Thymus (tissue), 11 donors: ENCODE measurements around the gene NLRP13. TPM values are rescaled to one million over a fixed set of nuclear protein-coding genes. Genes with fewer than 3 reads are reported as not detected.
"Not testable (repeated sequence)": the region's sequence is repeated elsewhere in the genome, so short reads cannot be mapped to it uniquely, and the experiment has no call there.

Experiments used
- DNase-seq, 9 donors: peaks; one replicate each; pipeline ENCODE4 v3.0.0-alpha.2; 2013; ENCODE audit warnings: low spot score in 9 of 9, low read depth in 6 of 9, missing footprints in 1 of 9
- H3K27ac ChIP-seq, 2 donors: one replicate each; pipeline ENCODE4 v1.5.1; 2013; ENCODE audit warnings: control low read depth in 1 of 2, low read depth in 1 of 2, low read length in 1 of 2, mild to moderate bottlenecking in 1 of 2, moderate library complexity in 1 of 2
- H3K27me3 ChIP-seq, 2 donors: one replicate each; pipeline ENCODE4 v1.5.1; 2013; ENCODE audit warnings: low read length in 1 of 2; ENCODE audit not compliant: control insufficient read depth in 2 of 2, insufficient read depth in 1 of 2
- H3K36me3 ChIP-seq, 2 donors: one replicate each; pipeline ENCODE4 v1.5.1; 2013; ENCODE audit warnings: low read length in 1 of 2, mild to moderate bottlenecking in 1 of 2, moderate library complexity in 1 of 2; ENCODE audit not compliant: control insufficient read depth in 2 of 2, insufficient read depth in 2 of 2
- H3K4me1 ChIP-seq, 2 donors: one replicate each; pipeline ENCODE4 v1.5.1; 2013; ENCODE audit warnings: low read length in 2 of 2; ENCODE audit not compliant: control insufficient read depth in 2 of 2, insufficient read depth in 2 of 2
- H3K4me3 ChIP-seq, 2 donors: one replicate each; pipeline ENCODE4 v1.5.1; 2013; ENCODE audit warnings: low read length in 2 of 2, control low read depth in 1 of 2, mild to moderate bottlenecking in 1 of 2
- H3K9me3 ChIP-seq, 2 donors: one replicate each; pipeline ENCODE4 v1.5.1; 2013; ENCODE audit warnings: low read length in 1 of 2, mild to moderate bottlenecking in 1 of 2; ENCODE audit not compliant: control insufficient read depth in 2 of 2, insufficient read depth in 1 of 2
- WGBS: extraction: QIAGEN DNeasy Blood & Tissue Kit; methylation state at CpG from one replicate; pipeline ENCODE4 v1.1.7; 2013; 5-methylcytosine and 5-hydroxymethylcytosine counted together
- polyA plus RNA-seq: library from polyadenylated mRNA; stranded (reverse); fragments of 200-250 nt; gene quantifications from one replicate; pipeline ENCODE4 v1.2.3, GENCODE V29; 2013
- total RNA-seq: library from RNA; stranded (reverse); fragments of 120-200 nt; gene quantifications from one replicate; pipeline ENCODE4 v1.2.4, GENCODE V29; 2013
- donor health status: healthy.

Gene NLRP13
- total and polyA plus RNA-seq, 2 donors, result 0.02 TPM; not detected in 1

- Histone ChIP-seq H3K27ac (no peak within 1 kb of the TSS), H3K27me3 (no peaks in the 10 kb centered on the region), H3K4me3 (no peak within 1 kb of the TSS), H3K4me1 (no peaks in the 10 kb centered on the region), H3K9me3 (peaks cover 6 to 13% of the 10 kb centered on the region in 2 donors), H3K36me3 (no peaks in the 10 kb centered on the region)
- 85% methylated on average over 8 of the region's 8 CpGs for whole genome bisulfite sequencing
- no peak for DNase-seq
Measured at GRCh38 chr19:55947532-55947931, 15.4 kb upstream of the NLRP13 start, which contains the start of gene NLRP8. Gene NLRP8 (plus strand): TSS chr19:55947832.

GRCh38 chr19:55940306-55940705 lies 8.2 kb upstream of the NLRP13 start:
- DNase-seq, result no peak
- Histone ChIP-seq H3K4me3 (no peak overlapping the region), H3K27me3 (no peaks in the 10 kb centered on the region), H3K9me3 (peaks cover 5 to 8% of the 10 kb centered on the region in 2 donors), H3K36me3 (no peaks in the 10 kb centered on the region), H3K4me1 (no peaks in the 10 kb centered on the region), H3K27ac (no peak overlapping the region)
- WGBS, result 97% methylated on average over 11 of the region's 11 CpGs

GRCh38 chr19:55939206-55939605 lies 7.1 kb upstream of the NLRP13 start:
- no peaks in the 10 kb centered on the region for H3K36me3 ChIP-seq
- 77% methylated on average over 7 of the region's 7 CpGs for WGBS
- no peaks in the 10 kb centered on the region for H3K27me3 ChIP-seq
- no peaks in the 10 kb centered on the region for H3K4me1 ChIP-seq
- DNase-seq, result no peak
- no peak overlapping the region for H3K27ac ChIP-seq
- peaks cover 5 to 8% of the 10 kb centered on the region in 2 donors for H3K9me3 ChIP-seq
- no peak overlapping the region for H3K4me3 ChIP-seq

DNA sequence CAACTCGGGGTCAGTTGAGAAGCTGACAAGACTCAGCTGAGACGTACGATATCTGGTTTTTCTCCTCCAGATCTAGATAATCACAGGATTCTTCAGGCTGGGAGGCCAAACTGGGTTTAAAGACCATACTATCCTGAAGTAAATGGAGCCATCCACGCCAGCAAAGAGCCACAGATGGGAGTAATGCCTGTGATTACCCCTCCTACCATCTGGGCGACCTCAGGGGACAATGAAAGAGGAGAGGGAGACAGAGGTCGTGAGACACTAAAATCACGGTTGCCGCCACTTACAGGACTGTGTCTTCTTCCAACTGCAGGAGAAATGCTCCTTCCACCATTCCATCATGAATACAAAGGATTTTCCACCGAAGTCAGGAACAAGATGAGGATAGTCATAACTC lies 3.1 kb upstream of the NLRP13 start:
- Histone ChIP-seq H3K27me3 (no peaks in the 10 kb centered on the region), H3K9me3 (peaks cover 3 to 8% of the 10 kb centered on the region in 2 donors), H3K36me3 (no peaks in the 10 kb centered on the region), H3K4me1 (no peaks in the 10 kb centered on the region), H3K4me3 (no peak overlapping the region), H3K27ac (no peak overlapping the region)
- WGBS, result 84% methylated on average over 9 of the region's 9 CpGs
- no peak for DNase-seq

- H3K27ac ChIP-seq, result no peak overlapping the region
- H3K4me3 ChIP-seq, result no peak overlapping the region
- H3K4me1 ChIP-seq, result no peaks in the 10 kb centered on the region
- DNase-seq, result no peak
- 91% methylated on average over 14 of the region's 14 CpGs for WGBS
- H3K36me3 ChIP-seq, result no peaks in the 10 kb centered on the region
- H3K27me3 ChIP-seq, result no peaks in the 10 kb centered on the region
- peaks cover 0 to 4% of the 10 kb centered on the region in 2 donors for H3K9me3 ChIP-seq
Measured at GRCh38 chr19:55930996-55931515, 1.1 kb downstream of the NLRP13 start.

GRCh38 chr19:55929258-55929657 lies 2.9 kb downstream of the NLRP13 start:
- H3K4me3 ChIP-seq, H3K36me3 ChIP-seq, H3K27me3 ChIP-seq, DNase-seq, H3K27ac ChIP-seq, H3K4me1 ChIP-seq, H3K9me3 ChIP-seq: not testable (repeated sequence)
- WGBS, result 92% methylated on average over 5 of the region's 5 CpGs

GRCh38 chr19:55927991-55928390 lies 4.1 kb downstream of the NLRP13 start:
- 80% methylated on average over 8 of the region's 8 CpGs for WGBS
- no peak for DNase-seq
- Histone ChIP-seq H3K4me3 (no peak overlapping the region), H3K9me3 (peaks cover 4 to 6% of the 10 kb centered on the region in 2 donors), H3K36me3 (no peaks in the 10 kb centered on the region), H3K27me3 (no peaks in the 10 kb centered on the region), H3K27ac (no peak overlapping the region), H3K4me1 (no peaks in the 10 kb centered on the region)

DNA sequence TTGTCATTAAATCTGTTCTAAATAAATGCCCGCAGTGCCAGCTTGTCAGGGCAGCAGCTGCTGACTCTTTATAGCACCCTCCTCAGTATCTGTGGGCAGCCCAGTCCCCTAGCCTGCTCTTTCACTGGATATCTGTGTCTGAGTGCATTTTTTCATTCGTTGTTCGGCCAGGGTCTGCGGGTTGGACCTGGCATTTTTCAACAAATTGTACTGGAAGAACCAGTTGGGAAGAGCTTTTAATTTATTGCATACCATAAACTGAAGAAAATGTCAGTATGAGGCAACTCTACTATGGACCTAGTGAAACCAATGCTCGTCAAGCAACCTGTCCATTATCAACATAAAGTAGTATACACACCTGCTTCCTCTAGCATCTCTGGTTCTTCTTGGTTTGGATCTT lies 8.6 kb downstream of the NLRP13 start:
- H3K4me3 ChIP-seq, result no peak overlapping the region
- H3K4me1 ChIP-seq, result no peaks in the 10 kb centered on the region
- no peaks in the 10 kb centered on the region for H3K27me3 ChIP-seq
- no peaks in the 10 kb centered on the region for H3K36me3 ChIP-seq
- H3K9me3 ChIP-seq, result peaks cover 1 to 6% of the 10 kb centered on the region in 2 donors
- DNase-seq, result no peak
- 91% methylated on average over 5 of the region's 5 CpGs for WGBS
- no peak overlapping the region for H3K27ac ChIP-seq

DNA sequence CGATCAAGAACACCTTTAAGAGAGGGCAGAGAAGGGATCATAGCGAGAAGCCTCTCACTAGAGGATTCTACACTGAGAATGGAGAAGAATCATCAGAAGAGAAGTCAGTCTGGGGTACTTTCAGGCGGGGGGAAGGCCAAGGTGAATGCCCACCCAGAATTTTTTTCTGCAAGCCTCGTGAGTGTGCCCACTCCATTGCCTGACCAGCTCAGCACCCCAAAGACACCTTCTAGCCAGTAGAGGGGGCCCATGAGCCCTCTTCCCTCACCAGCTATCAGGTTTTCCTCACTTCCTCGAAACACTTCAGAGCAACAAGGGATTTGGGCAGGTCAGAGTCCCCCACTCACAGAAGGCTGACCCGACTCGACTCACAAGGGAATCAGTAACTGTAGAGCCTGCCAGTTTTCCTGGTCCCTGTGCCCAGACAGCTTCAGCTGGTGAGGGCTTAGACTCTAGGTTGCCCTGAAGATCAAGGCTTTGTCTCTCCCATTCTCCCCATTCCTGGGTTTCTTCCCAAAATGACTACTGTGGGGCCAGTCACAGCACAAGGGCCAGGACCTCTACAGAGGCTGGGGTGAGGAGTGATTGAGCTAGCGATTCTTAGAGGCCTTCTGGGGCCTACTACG lies 18.4 kb downstream of the NLRP13 start:
- Histone ChIP-seq H3K9me3 (peaks cover 1 to 11% of the 10 kb centered on the region in 2 donors), H3K4me3 (no peak overlapping the region), H3K27me3 (no peaks in the 10 kb centered on the region), H3K4me1 (no peaks in the 10 kb centered on the region), H3K27ac (no peak overlapping the region), H3K36me3 (no peaks in the 10 kb centered on the region)
- 53% methylated on average over 9 of the region's 9 CpGs for WGBS
- no peak for DNase-seq
